GM21515 (cell line): ENCODE results near the gene ADAMTS17.
"Not testable (repeated sequence)": the region's sequence is repeated elsewhere in the genome, so short reads cannot be mapped to it uniquely, and the experiment has no call there.

ENCODE experiments used
- ATAC-seq: cut with Tn5 transposase; IDR thresholded peaks from one replicate; pipeline ENCODE4 v1.9.1; 2021; ENCODE audit not compliant: unreplicated experiment

The ADAMTS17 gene

DNA sequence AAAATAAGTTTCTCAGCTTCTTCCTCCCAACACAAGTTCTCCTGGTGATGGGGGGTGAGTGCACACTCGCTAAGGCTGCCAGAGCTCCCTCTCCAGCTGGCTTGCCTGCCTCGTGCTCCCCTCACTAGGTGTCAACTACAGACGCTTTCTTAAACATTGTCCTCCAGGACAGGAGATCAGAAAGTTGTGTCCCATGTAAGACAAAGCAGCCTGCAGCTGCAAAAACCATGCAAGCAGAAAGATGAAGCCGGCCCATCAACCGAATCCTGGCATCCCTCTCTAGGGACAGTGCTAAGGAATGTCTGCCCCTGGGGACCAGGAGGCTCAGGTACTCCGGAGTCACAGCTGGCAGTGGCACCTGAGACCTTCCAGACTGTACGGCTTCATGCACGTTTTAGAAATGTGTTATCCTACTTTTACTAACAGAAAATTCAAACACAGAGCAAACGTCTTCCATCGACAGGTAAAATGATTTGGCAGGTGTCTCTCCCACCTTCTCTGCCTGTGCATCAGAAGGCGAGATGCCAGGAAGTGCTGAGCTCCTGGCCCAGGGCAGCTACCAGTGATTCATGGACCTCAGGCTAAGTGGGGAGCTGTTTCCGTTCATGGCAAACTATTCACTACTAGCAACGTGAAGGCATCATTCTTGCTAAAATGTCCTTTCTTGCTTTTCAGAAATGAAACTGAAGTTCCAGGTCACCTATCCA, 246.1 kb downstream of the ADAMTS17 start:
- ATAC-seq: no peak

DNA sequence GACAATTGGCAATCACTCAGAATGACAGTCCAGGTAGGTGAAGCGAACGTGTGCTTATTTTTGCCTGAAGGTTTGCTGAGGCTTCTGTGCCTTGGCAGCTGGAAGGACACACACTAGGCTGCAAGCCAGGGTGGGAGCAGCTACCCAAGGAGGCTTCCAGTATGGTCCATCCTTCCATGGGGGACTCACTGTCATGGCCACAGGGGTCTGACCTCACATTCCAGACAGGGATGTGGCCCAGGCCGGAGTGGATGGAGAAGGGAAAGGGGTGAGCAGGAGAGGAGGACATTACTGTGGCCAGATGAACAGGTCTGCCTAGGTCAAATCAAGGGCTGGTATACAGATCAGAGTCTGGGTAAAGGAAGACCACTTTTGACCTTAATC, 247.7 kb downstream of the ADAMTS17 start:
- ATAC-seq: no peak

DNA sequence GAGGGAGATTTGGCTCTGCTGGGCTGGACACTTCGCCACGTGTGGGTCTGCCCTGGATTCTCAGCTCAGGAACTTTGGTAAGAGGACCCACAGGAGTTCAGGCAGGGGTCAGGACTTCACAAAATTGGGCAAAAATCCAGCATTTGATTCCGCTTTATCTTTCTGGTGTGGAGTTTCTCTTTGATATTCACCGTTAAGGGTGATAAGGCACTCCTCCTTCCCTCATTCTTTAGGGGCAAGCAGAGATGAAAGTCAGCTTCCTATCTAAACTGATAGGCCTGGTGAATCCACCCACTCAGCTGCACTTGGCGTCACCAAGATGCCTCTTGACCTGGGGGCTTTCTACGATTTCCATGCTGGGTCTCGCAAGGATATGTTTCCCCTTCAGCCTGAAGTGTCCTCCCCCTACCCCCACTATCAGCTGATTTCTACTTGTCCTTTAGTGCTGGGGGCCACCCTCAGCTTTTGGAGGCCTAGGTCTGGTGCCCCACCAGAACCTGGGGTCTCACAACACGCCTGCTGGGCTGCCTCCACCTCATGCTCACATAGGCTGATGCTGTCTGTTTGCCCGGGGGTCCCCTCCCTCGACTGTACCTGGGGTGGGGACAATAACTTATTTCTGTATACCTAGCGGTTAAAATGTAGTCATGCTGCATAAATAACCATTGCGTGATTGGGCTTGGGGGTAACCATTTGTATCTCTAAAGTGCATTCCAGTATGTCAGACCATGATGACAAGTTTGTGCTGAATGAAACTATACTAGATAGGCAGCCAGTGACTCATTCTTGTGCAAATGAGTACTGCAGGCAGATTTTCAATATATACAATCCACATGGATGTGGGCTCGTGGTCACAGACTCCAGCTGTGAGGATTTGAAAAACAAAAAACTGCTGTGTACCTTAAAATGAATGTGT, 248.3 kb downstream of the ADAMTS17 start:
- ATAC-seq: no peak

DNA sequence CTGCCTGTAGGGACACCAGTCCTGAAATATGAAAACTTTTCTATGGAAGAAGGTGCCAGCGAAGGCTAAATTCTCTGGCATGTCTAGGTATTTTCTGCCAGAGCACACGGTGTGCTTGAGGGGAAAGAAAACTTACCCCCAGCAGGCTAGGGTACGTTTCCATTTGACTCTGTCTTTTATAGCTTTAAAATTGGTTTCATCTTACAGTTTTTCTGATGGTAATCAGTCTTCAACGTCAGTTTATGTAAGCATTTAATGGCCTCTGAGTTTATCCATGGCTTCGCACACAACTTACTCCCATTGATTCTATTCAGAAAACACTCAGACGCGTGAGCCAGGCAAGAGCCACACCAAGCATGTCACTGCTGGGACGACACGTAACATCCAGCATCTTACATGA, 249.7 kb downstream of the ADAMTS17 start:
- ATAC-seq: no peak

DNA sequence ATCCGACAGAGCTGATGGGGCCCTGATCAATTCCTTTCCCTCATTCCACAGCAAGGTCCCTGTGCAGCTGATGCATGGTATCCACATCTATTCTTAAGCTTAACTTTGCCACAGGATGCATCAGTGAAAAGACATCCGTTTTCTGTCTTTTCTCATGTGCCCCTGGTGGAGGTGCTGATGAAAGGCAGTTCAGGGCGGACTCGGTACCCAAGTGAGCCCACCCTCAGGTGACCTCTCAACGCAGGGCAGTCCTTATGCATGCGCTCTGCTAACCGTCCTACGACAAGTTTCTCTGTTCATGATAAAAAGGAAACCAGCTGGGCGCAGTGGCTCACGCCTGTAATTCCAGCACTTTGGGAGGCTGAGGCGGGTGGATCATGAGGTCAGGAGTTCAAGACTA, 251.4 kb downstream of the ADAMTS17 start:
- ATAC-seq: no peak

DNA sequence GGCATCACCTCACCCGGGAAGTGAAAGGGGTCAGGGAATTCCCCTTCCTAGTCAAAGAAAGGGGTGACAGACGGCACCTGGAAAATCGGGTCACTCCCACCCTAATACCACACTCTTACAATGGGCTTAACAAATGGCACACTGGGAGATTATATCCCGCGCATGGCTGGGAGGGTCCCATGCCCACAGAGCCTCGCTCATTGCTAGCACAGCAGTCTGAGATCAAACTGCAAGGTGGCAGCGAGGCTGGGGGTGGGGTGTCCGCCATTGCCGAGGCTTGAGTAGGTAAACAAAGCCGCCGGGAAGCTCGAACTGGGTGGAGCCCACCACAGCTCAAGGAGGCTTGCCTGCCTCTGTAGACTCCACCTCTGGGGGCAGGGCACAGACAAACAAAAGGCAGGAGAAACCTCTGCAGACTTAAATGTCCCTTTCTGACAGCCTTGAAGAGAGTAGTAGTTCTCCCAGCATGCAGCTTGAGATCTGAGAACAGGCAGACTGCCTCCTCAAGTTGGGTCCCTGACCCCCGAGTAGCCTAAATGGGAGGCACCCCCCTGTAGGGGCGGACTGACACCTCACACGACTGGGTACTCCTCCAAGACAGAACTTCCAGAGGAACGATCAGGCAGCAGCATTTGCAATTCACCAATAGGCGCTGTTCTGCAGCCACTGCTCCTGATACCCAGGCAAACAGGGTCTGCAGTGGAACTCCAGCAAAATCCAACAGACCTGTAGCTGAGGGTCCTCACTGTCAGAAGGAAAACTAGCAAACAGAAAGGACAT, 257.5 kb downstream of the ADAMTS17 start:
- not testable (repeated sequence) for ATAC-seq

DNA sequence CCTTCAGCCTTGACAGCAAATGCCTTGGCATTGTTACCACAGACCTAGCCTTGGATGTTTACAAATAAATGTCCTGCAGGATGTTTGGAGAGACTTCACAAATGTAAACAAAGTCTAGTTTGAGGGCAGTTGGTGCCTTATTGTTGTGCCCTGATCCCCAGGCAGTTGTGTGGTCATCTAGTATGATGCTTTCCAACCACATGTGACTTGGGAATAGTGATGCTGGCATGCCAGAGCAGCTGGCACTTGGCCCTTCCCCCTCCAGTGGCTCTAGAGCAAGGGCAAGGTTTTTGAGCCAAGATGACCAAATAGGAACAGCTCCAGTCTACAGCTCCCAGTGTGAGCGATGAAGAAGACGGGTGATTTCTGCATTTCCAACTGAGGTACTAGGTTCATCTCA, 258.2 kb downstream of the ADAMTS17 start:
- ATAC-seq: no peak

DNA sequence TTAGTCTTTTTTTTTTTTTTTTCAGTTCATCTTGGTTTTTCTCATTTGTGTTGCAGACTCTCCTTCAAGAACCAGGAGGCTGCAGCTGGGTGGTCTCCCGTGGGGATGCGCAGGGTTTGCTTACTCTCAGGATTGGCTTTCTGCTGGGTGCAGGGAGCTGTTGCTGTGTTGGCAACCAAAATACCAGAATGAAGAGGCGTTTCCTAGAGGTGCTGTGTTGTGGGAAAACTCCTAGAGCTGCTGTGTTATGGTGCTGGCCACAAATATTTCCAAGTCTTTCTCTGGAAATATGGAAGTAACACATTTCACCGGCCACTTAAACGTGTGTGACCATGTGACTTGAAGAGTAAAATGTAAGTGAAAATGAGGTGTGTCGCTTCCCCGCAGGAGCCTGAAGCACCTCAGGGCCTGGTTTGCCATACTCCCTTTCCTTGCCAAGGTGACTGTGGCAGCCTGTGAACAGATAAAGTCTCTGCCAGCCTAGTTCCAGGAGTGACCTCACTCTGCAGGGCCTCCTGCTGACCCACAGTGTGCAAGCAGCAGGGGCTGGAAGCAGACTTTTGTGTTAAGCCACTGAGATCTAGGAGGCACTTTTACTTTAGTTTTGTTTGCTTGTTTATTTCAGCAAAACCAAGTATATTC, 258.9 kb downstream of the ADAMTS17 start:
- no peak for ATAC-seq

DNA sequence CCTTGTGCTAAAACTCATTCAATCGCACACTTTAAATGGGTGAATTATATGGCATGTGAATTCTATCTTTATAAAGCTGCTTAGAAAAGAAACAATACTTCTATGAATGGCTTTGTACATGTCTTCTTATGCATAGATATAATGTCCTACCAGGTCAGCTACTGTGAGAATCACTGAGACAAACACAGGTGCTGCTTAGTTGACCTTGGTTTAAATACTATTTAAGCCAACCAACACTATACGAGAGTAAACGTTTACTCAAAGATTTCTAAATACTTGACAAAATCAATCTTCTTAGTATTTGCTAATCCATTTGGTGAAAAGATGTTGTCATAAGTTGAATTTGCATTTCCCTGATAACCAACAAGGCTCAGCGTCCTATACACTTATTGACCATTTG, 260.3 kb downstream of the ADAMTS17 start:
- ATAC-seq: no peak

DNA sequence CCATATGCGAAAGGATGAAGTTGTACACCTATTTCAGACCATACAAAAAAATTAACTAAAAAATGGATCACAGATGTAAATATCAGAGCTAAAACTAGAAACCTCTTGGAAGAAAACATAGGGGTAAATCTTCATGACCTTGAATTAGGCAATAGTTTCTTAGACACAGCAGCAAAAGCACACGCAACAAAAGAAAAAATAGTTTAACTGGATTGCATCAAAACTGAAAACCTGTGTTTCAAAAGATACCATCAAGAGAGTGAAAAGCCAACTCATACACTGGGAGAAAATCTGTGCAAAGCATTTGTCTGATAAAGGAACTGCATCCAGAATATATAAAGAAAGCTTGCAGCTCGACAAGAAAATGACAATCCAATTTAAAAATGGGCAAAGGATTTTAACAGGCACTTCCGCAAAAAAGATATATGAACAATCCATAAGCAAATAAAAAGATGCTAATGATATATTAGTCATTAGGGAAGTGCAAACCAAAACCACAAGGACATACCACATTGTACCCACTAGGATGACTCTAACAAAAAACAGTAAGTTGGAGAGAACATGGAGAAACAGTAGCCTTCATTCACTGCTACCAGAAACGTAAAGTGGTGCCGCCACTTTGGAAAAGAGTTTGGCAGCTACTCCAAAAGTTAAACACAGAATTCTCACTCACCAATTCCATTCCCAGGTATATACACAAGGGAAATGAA, 263.1 kb downstream of the ADAMTS17 start:
- ATAC-seq: no peak

DNA sequence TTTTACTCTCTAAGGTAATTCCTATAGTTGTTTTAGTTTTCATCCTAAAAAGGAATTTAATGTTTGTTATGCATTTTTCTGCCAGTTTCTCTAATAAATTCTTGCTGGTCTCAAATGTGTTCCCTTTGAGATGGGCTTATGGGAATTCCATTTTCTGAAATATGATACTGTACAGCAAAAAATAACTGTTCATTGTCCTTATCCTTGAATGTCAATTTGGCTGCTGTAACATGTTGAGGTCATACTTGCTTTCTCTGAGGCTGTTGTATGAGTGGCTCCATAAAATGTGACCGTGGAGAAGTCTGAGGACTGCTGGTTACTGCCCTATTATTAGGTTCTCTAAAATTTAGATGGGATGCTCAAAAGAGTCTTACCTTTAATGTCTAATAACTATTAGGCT, 266.5 kb downstream of the ADAMTS17 start:
- no peak for ATAC-seq

DNA sequence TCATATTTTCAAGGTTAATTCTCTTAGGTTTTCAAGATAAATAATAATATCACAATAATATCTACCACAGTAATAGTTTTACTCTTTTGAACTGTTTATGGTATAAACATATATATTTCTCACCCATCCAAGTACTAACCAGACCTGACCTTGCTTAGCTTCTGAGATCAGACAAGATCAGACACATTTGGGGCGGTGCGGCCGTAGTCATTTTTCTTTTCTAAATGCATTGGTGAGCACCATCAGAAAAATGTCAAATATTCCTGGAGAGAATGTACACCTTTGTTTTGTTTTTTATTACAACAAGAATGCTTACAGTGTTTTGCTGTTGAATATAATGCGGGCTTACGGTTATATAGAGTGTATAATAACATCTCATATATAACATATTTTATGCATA, 267.8 kb downstream of the ADAMTS17 start:
- no peak for ATAC-seq

DNA sequence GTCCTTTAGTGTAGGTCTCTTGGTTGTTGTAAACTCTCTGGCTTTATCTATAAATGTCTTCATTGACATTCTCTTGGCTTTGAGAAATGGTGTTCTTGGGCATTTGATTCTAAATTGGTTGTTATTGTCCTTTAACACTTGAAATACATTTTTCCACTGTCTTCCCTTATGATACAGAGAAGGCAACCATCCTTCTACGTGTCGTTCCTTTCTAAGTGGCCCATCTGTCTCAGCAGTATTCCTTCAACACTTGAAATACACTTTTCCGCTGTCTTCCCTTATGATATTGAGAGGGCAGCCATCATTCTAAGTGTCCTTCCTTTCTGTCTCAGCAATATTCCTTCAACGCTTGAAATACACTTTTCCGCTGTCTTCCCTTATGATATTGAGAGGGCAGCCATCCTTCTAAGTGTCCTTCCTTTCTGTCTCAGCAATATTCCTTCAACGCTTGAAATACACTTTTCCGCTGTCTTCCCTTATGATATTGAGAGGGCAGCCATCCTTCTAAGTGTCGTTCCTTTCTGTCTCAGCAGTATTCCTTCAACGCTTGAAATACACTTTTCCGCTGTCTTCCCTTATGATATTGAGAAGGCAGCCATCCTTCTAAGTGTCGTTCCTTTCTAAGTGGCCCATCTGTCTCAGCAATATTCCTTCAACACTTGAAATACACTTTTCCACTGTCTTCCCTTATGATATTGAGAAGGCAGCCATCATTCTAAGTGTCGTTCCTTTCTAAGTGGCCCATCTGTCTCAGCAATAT, 275.1 kb downstream of the ADAMTS17 start:
- not testable (repeated sequence) for ATAC-seq

DNA sequence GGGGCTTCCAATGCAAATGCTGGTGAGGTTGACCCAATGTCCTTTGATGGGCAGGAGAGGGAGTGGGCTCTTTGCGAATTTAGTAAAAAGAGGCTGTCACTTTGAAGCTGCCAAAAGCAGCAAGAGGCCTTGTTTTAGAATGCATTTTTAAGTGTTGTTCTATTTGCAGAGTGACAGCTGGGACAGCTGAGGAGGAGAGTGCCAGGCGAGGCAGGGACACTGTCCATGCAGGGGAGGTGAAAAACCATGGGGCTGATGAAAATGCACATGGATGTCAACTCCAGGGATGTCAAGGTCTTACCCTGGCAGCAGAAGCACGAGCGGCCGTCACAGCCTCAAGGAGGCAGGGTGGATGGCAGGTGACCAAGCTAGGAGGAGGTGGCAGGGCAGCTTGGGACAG, 279.8 kb downstream of the ADAMTS17 start:
- no peak for ATAC-seq

DNA sequence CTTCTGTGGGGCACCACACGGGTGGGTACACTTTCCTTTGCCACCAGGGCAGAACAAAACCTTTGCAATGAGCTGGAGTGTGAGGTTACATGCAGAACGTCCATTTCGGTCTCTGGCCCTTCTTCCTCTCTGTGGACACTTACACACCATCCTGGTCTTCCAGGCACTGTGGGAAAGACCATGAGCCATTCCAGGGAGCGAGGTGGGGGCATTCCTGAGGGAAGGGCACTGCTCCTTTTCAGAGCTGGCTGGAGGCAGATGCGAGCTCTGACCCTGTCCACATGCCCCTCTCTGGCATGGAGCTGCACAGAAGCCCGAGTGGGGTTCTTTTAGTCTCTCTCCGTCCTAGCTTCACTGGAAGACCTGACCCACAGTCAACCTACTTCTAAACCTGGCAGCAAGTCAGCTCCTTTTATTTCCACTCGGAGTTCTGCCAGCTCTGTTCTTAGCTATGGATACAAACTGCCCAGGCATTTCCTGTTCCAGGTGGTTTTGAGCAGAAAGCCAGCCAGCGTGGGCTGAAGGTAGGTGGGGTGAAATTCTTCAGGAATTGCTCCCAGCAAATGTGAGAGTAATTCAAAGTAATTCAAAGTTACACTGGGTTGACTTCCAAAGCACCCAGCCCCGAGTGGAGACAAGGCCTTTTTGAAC, 281.4 kb downstream of the ADAMTS17 start:
- no peak for ATAC-seq

DNA sequence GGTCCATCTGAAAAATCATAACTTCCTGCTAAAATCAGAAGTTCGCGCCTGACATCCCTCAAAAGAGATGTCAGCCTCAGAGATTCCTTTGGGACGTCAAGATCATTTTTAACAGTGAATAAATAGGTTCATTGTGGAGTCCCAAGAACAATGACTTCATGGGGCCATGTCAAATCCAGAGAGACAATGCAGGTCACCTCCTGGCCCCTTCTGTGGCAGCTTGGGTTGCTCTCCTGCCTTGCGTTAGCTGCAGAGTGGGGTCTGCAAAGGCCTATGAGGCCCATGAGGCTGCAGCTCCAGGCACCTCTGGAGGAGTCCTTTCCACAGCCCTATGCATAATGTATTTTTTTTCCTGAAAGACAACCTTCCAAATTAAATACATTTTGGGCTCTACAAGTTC, 282.3 kb downstream of the ADAMTS17 start:
- no peak for ATAC-seq

DNA sequence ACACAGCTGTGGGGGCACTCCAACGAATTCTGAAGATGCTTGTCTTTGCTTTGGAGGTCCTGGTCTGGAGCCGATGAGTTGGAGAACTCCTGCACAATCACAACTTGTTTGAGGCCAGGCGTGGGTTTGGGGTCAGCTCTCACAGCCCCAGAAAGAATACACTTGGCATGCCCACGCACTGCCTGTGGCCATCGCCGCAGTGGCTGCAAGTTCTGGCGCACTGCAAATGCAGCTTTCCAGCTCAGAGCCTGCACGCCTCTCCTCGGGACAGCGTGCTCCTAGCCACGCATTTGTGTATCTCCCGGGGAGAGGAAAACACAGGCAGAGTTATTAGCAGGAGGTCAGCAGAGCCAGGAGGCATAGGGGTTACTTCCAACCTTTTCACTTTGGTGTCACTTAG, 282.7 kb downstream of the ADAMTS17 start:
- no peak for ATAC-seq

DNA sequence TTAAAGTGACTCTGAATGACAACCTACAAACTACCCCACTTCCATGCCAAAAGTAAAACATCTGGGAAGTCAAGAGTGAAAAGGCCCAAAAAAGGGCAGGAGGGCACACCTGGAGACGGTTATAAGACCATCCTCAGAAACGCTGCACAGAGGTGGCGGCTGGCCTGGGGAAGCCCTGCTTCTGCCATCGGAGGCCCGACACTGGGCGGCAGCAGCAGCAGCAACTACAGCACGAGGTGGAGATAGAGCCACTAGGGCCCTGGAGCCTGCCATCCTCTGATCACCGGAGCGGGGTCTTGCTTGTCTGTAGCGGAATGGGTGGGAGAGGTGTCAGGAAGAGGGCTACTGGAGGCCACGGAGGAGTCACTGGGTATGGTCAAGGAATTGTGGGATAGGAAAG, 283.3 kb downstream of the ADAMTS17 start:
- no peak for ATAC-seq

DNA sequence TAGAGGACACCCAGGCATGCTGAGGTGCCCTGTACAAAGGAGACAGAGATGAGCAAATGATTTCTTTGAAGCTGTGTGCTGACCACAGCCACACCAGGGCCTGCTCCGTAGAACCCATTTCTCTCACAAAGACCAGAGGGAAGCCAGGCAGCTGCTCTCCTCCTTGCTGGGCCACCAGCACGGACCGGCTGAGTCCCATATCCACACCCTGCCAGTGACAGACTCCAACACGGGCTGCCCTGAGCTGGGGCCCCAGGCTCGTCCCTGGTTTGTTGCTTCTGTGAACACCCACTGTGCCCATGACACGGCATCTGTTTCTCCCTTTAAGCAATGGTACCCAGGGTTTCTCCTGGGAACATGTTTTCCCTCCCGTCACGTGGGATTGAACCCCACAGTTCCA, 284.5 kb downstream of the ADAMTS17 start:
- ATAC-seq: no peak
